GM12891 (cell line): ENCODE measurements around the gene AVPR2.

Experiments
- DNase-seq: peaks from one replicate; pipeline ENCODE4 v3.0.0; 2011; ENCODE audit warnings: low spot score; ENCODE audit not compliant: insufficient read length
- FAIRE-seq: peaks from 2 replicates; lab custom pipeline; 2011; peaks lifted over from hg19 to GRCh38; lab: Jason Lieb, UNC
- PAX5 ChIP-seq: IDR thresholded peaks from 2 replicates; pipeline ENCODE4 v1.6.1; 2011; ENCODE audit warnings: low read length, moderate library complexity, mild to moderate bottlenecking; ENCODE audit not compliant: insufficient read depth, severe bottlenecking
- POLR2A ChIP-seq: IDR thresholded peaks from 2 replicates; pipeline ENCODE4 v1.6.1; 2011; ENCODE audit warnings: low read depth, low read length, control low read depth
- POLR2AphosphoS5 ChIP-seq: IDR thresholded peaks from 2 replicates; pipeline ENCODE4 v1.6.1; 2011; ENCODE audit warnings: low read depth, low read length, control low read depth
- POU2F2 ChIP-seq: IDR thresholded peaks from 2 replicates; pipeline ENCODE4 v1.6.1; 2011; ENCODE audit warnings: low read depth, mild to moderate bottlenecking, control low read depth, low read length, moderate library complexity
- SPI1 ChIP-seq: IDR thresholded peaks from 2 replicates; pipeline ENCODE4 v1.6.1; 2011; ENCODE audit warnings: low read depth, low read length, control low read depth
- TAF1 ChIP-seq: IDR thresholded peaks from 2 replicates; pipeline ENCODE4 v1.6.1; 2011; ENCODE audit warnings: low read depth, low read length, control low read depth

Gene AVPR2

GRCh38 chrX:153948847-153949805 is 44.7 kb downstream of the AVPR2 start:
- no peak for FAIRE-seq
- TF ChIP-seq PAX5 (no peak), POLR2AphosphoS5 (no peak), SPI1 (no peak), POLR2A (no peak), TAF1 (no peak), POU2F2 (no peak)
- DNase-seq = no peak

GRCh38 chrX:153950127-153950526 is 45.7 kb downstream of the AVPR2 start:
- TF ChIP-seq SPI1 (no peak), POLR2AphosphoS5 (no peak), POLR2A (no peak), POU2F2 (no peak), TAF1 (no peak), PAX5 (no peak)
- DNase-seq = no peak

GRCh38 chrX:153951683-153952372 is 47.4 kb downstream of the AVPR2 start:
- DNase-seq (no peak), FAIRE-seq (no peak)
- TF ChIP-seq SPI1 (no peak), POLR2A (no peak), POLR2AphosphoS5 (no peak), PAX5 (no peak), TAF1 (no peak), POU2F2 (no peak)

More at GRCh38 chrX:153950127-153950526, 45.7 kb downstream of the AVPR2 start:
- peak; percentile 72 for FAIRE-seq

- no peak for DNase-seq
- no peak for TF ChIP-seq PAX5
- no peak for TF ChIP-seq SPI1
- TF ChIP-seq POLR2A = no peak
- no peak for TF ChIP-seq TAF1
- no peak for TF ChIP-seq POU2F2
- no peak for TF ChIP-seq POLR2AphosphoS5
- FAIRE-seq = no peak
These were observed 48.0 kb downstream of the AVPR2 start for GRCh38 chrX:153952373-153953026.

GRCh38 chrX:153953342-153953830 is 48.9 kb downstream of the AVPR2 start:
- FAIRE-seq = peak; percentile 94
- DNase-seq = peak; percentile 81

GRCh38 chrX:153953892-153954557 is 49.6 kb downstream of the AVPR2 start:
- TF ChIP-seq PAX5 (no peak), SPI1 (no peak), POU2F2 (no peak), POLR2AphosphoS5 (no peak), TAF1 (no peak), POLR2A (no peak)
- no peak for DNase-seq
- peak; percentile 54 for FAIRE-seq

More at GRCh38 chrX:153953342-153953830, 48.9 kb downstream of the AVPR2 start:
- TF ChIP-seq PAX5 (no peak), POLR2AphosphoS5 (peak; percentile 56; the same call in 1 of the 2 replicates), POLR2A (peak; percentile 65), TAF1 (no peak), SPI1 (no peak), POU2F2 (no peak)

GRCh38 chrX:153954558-153955227 is 50.2 kb downstream of the AVPR2 start:
- FAIRE-seq = no peak

GRCh38 chrX:153955228-153955732 is 50.8 kb downstream of the AVPR2 start:
- TF ChIP-seq PAX5 (no peak), POLR2AphosphoS5 (no peak), SPI1 (no peak), POLR2A (no peak), TAF1 (no peak), POU2F2 (no peak)
- DNase-seq = no peak
- FAIRE-seq = peak; percentile 80

More at GRCh38 chrX:153954558-153955227, 50.2 kb downstream of the AVPR2 start:
- TF ChIP-seq PAX5 (no peak), TAF1 (no peak), POU2F2 (no peak), POLR2AphosphoS5 (no peak), SPI1 (no peak), POLR2A (no peak)
- DNase-seq = no peak
